ENCODE measurements around the gene FGF14. TPM values are rescaled to one million over a fixed set of nuclear protein-coding genes. Genes with fewer than 3 reads are reported as not detected.

FGF14 gene
- total and polyA plus RNA-seq, 2 donors (not counting 3 experiments of a cell fraction or from before 2014, with no cell fraction given), result not detected

DNA sequence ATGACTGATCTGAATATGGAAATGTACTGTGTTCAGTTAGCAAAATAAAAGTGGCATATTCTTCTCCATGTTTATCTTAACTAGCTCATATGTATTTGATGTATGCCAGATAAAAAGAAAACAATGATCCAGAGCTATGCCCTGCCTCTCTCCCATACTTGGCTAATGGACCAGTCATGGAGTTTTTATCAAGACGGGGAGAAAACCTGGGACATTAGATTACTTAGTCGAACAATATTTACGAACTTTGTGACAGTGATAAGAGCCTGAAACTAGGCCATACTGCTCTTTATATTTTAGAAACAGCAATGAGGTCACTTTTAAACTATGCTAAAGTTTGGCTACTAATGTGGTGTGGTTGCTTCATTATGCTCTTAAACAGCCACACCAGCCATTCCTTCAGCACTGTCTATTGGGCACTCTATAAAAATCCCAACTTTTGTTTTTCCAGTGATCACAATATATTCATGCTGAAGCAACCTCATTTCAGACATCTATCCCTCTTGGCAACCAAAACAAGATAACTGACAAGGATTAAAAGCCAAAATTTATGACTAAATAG, 265.0 kb downstream of the FGF14 start:
- POLR2A ChIA-PET, result no interaction called here
- no peak for FAIRE-seq

More for the DNA sequence above, 265.0 kb downstream of the FGF14 start:
- BruUV-seq (replicated peaks), result no TSS peak
- H3K4me3 ChIP-seq (replicated peaks in 1 of 3; ENCODE audit: insufficient read depth in 1 of 3, low read depth in 1 of 3, low read length in 3 of 3), result no peak overlapping the region
- no peaks in the 10 kb centered on the region for H3K79me2 ChIP-seq (ENCODE audit: control insufficient read depth, insufficient read depth, low read length)
- no peaks in the 10 kb centered on the region for H3K36me3 ChIP-seq (ENCODE audit: control insufficient read depth in 2 of 2, extremely low read depth in 1 of 2, insufficient read depth in 2 of 2, low read length in 2 of 2)
- H3K4me1 ChIP-seq (ENCODE audit: control insufficient read depth, extremely low read depth, insufficient read depth, low read length), result no peaks in the 10 kb centered on the region
- H3K9ac ChIP-seq (replicated peaks; ENCODE audit: extremely low read depth, insufficient read depth, low read length), result no peak overlapping the region
- no peaks in the 10 kb centered on the region for H3K27me3 ChIP-seq (ENCODE audit: control insufficient read depth in 2 of 2, insufficient read depth in 2 of 2, low read length in 2 of 2)
- H3K9me1 ChIP-seq (replicated peaks; ENCODE audit: control insufficient read depth, extremely low read depth, insufficient read depth, low read length), result no peaks in the 10 kb centered on the region
- no peak overlapping the region for H3K27ac ChIP-seq (ENCODE audit: insufficient read depth, low read depth, low read length)
- no peak overlapping the region for H2AFZ ChIP-seq (ENCODE audit: low read depth, low read length)
- dilution Hi-C loops (cut with MboI; ENCODE audit: extremely low pct_ligation_motif_present, low sequenced_read_pairs) (no loop called here), intact Hi-C loops (cut with micrococcal nuclease) (no loop called here)
- DNase-seq (ENCODE audit: low read depth, low spot score), result no peak
- no peak overlapping the region for H3K4me2 ChIP-seq (ENCODE audit: insufficient read depth, low read length)
- no peaks in the 10 kb centered on the region for H3K9me3 ChIP-seq (replicated peaks; ENCODE audit: control insufficient read depth, insufficient read depth, low read length)
- CTCF ChIA-PET, result interaction anchor here (1.4 kb wide), 1 partner anchor 419 kb away, joined by 7 read pairs; no protein-coding TSS in a partner anchor
- TF ChIP-seq EZH2 (IDR thresholded peaks at IDR 0.05; ENCODE audit: borderline replicate concordance, low read depth, low read length, severe bottlenecking) (no peak), FOS (IDR thresholded peaks at IDR 0.05; ENCODE audit: borderline replicate concordance, insufficient read depth, low read length) (no peak), MYC (IDR thresholded peaks at IDR 0.05; ENCODE audit: low read depth, low read length) (no peak), JUN (IDR thresholded peaks at IDR 0.05; ENCODE audit: borderline replicate concordance, insufficient read depth, insufficient read length, low read depth) (no peak), GATA2 (IDR thresholded peaks at IDR 0.05; ENCODE audit: insufficient read depth, insufficient read length, low read depth, low read length) (no peak), POLR2A (IDR thresholded peaks at IDR 0.05; ENCODE audit: low read depth, low read length) (no peak), POLR2AphosphoS5 (IDR thresholded peaks at IDR 0.05; ENCODE audit: insufficient read depth, low read depth, low read length) (no peak)
- TF ChIP-seq, protein P1, sequence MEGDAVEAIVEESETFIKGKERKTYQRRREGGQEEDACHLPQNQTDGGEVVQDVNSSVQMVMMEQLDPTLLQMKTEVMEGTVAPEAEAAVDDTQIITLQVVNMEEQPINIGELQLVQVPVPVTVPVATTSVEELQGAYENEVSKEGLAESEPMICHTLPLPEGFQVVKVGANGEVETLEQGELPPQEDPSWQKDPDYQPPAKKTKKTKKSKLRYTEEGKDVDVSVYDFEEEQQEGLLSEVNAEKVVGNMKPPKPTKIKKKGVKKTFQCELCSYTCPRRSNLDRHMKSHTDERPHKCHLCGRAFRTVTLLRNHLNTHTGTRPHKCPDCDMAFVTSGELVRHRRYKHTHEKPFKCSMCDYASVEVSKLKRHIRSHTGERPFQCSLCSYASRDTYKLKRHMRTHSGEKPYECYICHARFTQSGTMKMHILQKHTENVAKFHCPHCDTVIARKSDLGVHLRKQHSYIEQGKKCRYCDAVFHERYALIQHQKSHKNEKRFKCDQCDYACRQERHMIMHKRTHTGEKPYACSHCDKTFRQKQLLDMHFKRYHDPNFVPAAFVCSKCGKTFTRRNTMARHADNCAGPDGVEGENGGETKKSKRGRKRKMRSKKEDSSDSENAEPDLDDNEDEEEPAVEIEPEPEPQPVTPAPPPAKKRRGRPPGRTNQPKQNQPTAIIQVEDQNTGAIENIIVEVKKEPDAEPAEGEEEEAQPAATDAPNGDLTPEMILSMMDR (IDR thresholded peaks at IDR 0.05; ENCODE audit: extremely low read depth in 1 of 2, insufficient read depth in 1 of 2, low read depth in 1 of 2, low read length in 2 of 2), result no peak
- TF ChIP-seq, protein P2, sequence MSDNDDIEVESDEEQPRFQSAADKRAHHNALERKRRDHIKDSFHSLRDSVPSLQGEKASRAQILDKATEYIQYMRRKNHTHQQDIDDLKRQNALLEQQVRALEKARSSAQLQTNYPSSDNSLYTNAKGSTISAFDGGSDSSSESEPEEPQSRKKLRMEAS (IDR thresholded peaks at IDR 0.05; ENCODE audit: insufficient read depth, insufficient read length), result no peak
- H4K20me1 ChIP-seq (replicated peaks; ENCODE audit: control insufficient read depth, extremely low read depth, insufficient read depth, low read length), result no peaks in the 10 kb centered on the region
